Raji (cell line): ENCODE data around the gene CD4.

ENCODE experiments used
- POLR2A ChIP-seq: IDR thresholded peaks from 2 replicates; pipeline ENCODE4 v1.6.1; 2011; ENCODE audit warnings: low read depth, low read length, control low read depth; ENCODE audit not compliant: insufficient read depth

The CD4 gene

DNA sequence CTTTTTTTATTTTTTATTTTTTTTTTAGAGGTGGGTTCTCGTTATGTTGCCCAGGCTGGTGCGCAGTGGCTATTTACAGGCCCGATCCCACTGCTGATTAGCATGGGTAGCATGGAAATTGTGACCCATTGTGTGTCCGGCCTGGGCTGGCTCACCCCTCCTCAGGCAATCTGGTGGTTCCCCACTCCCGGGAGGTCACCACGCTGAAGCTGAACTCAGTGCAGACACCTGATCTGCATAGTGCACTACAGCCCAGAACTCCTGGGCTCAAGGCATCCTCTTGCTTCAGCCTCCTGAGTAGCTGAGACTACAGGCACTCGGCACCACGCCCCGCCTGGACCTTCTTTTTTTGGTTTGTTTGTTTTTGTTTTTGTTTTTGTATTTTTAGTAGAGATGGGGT, 5.5 kb upstream of the CD4 start:
- no peak for TF ChIP-seq POLR2A

DNA sequence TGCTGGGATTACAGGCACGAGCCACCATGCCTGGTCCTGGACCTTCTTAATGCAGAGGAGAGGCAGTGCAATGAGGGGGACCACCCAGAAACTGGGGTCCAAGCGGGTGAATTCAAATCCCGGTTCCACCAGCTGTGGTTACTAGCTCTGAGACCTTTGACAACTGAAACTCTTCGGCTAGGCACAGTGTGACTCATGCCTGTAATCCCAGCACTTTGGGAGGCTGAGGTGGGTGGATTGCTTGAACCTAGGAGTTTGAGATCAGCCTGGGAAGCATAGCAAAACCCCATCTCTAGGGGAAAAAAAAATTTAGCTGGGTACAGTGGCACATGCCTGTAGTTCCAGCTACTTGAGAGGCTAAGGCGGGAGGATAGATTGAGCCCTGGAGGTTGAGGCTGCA, 5.0 kb upstream of the CD4 start:
- no peak for TF ChIP-seq POLR2A

DNA sequence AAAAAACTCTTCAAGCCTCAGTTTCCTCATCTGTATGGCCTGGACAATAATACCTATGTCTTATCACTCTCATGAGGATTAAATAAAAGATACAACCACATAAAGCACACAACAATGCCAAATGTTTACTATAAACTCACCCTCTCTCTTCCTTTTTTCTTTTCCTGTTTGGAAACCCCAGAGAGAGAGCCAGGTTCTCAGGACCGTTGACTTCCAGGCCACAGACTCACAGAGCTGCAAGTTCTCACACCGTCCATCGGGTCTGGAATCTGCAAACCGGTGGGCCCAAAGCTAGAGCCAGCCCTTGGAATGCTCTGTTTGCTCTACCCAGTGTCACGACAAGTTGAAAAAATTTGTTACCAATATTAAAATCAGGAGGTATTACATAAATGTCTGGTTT, 4.6 kb upstream of the CD4 start:
- no peak for TF ChIP-seq POLR2A

DNA sequence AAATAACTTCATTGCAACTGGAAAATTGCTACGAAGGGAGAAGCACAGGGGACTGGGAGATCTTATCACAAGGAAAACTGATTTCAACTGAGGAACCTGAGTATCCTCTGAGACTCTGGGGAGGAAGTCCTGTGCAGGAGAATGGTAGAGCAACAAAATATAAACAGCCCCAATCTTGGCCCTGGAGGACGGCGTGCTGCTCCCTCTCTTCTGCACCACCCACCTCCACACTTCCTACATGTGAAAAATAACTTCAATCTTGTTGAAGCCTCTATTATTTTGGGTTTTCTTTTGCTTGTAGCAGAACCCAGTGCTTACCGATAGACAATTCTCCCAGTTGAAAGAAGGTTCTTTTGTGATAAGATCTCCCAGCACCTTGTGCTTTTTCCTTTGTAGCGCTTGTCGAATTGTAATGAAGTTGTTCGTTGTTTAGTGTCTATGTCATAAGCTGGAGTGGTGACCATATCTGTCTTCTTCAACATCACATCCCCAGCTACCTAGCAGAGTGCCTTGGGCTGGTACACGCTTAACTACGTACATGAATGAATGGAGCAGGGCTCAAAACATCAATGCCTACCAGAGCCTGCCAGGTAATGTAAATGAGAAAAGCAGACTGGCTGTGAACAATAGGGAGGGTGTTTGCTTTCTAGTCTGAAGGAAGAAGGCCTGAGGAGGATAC, 2.8 kb upstream of the CD4 start:
- TF ChIP-seq POLR2A, result no peak

DNA sequence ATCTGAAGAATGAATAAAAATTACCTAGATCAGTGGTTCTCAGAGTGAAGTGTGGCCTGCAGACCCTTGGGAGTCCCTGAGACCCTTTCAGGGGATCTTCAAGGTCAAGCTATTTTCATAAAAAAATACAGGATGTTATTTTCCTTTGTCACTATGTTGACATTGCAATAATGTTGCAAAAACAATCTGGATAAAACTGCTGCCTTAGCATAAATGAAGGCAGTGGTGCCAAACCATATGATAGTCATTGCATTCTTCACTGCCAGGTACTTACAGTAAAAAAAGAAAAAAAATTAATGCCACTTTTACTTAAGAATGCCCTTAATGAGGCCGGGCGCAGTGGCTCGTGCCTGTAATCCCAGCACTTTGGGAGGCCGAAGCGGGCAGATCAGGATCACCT, 2.0 kb upstream of the CD4 start:
- no peak for TF ChIP-seq POLR2A

DNA sequence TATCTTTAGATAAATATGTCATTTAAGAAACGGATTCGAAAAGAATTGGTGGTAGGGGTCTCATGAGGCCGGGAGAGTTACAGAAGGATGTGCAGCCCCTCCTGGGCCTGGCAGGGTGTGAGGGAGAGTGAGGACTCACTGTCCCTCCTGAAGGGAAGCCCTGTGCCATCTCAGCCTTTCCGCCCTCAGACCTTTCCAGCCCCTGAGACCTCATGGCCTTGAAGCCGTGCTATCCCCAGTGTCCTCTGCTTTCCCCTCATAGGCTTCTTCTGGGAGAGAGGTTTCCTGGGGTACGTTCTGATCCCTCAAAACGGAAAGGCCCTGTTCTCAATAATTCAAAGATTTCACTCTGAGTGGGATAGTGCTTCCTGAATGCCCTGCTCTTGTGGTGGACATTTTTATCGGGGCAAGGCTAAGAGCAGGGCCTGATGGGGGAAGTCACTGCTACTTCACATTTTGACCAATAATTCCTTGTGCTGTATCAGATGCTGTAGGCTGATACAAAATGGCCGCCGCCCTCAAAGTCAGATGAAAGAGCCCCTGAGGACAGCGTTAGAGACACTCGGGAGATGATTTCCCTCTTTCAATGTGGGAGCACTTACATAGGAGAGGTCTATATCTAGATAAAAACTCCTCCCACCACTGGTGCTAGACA, 1.3 kb downstream of the CD4 start:
- no peak for TF ChIP-seq POLR2A

DNA sequence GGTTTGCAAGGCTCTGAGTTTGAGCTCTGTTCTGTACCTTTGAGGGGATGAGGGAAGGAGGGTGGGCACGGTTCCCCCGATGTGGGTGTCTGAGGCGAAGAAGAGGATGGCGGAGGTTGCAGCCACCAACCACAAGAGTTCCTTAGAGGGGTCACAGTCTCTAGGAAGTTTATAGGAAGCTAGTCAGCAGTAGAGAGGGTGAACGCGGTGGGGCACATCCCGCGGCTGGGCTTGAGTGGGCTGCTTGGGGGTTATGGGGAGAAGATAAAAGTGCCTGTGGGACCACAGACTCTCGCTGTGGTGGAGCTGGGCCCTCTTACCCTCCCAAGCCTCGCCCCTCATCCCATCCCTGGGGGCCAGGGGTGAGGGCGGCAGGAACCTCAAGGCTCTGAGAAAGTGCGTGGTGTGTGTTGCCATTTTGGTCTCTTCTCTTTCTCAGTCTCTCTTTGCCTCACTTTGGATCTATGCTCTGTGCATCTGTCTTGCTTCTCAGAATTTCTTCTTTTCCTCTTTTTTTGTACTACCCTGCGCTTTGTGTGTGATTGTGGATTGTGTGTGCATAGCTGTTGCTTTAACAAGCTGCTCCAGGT, 2.7 kb downstream of the CD4 start:
- TF ChIP-seq POLR2A, result no peak

DNA sequence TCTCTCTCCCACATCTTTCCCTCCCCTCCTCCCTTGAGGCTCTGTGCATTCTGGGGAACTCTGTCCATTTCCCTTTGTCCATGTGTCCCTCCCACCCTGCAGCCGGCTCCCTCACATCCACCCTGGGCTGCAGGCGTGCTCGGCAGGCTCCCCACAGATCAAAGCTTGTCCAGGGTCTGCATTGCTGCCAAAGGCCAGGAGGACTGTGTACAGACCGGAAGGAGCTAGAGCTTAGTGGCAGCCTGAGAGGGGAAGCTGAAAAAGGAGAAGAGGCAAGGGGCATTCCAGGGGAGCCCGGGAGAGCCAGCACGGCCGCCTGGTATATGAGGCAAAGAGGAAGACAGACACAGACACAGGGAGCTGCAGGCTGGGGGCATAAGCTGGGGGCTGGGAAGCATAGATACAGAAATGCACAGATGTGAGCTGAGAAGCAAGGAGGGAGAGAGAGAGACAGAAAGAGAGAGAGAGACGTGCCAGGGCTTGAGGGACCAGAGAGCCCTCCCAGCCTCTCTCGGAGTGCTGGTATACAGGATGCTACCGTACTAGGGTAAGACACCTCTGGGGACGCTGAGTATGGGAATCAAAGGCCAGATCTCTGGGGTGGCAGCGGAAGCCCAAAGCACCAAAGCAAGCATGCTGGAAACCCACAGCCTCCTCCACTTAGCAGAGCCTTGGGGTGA, 3.3 kb downstream of the CD4 start:
- no peak for TF ChIP-seq POLR2A

DNA sequence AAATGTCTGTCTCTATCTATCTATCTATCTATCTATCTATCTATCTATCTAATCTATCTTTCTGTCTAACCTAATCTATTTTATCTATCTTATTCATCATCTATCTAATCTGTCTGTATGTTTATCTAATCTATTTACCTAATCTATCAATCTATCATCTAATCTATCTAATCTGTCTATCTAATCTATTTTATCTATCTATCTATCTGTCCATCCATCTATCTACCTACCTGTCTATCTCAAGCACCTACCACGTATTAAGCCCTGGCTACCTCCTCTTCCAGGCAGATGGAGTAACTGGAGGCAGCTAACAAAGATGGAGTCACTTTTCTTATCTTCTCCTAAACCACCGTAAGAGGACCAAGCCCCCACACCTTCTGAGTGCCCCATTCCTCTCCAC, 5.8 kb downstream of the CD4 start:
- no peak for TF ChIP-seq POLR2A

DNA sequence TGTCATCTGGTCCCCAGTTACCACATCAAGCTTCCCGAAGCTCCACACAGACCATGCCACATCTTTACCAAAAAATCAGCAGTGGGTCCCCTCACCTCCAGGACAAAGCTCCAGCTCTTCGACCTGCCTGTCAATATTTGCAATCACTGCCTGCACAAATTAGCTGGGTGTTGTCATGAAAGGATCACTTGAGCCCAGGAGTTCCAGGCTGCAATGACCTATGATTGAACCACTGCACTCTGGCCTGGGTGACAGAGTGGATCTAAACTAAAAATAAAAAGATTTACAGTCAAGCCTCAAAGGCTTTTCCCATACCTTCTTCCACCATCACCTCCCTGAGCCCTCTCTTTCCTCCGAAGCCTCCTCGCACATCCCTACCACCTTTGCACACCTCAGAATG, 7.2 kb downstream of the CD4 start:
- no peak for TF ChIP-seq POLR2A

DNA sequence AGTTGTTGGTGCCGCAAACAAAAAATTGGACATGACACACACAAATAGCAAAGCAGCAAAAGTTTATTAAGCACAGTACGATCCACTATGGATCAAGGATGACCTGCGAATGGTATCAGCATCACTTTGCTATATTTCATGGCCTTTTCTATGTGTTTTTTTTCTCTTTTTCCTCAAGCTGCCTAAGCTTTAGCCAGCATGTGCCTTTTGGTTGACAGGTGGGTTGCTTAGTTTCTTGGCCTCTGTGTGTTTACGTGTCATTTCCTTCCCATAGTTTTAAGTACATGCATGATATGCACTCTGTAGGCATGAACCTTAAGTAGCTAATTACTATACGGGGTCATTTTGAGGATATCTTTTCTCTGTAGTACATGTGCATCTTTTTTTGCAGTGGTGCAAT, 9.8 kb downstream of the CD4 start:
- no peak for TF ChIP-seq POLR2A

DNA sequence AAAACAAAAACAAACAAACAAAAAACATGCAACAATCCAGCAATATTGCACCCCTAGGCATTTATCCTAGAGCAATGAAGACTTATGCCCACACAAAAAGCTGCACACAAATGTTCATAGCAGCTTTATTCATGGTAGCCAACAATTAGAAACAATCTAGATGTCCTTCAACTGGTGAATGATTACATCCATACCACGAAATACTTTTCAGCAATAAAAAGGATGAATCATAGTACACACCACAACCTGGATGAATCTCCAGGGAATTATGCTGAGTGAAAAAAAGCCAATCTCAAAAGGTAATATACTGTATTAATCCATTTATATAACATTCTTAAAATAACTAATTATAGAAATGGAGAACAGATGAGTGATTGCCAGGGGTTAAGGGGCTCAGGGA, 17.8 kb downstream of the CD4 start:
- TF ChIP-seq POLR2A, result no peak

DNA sequence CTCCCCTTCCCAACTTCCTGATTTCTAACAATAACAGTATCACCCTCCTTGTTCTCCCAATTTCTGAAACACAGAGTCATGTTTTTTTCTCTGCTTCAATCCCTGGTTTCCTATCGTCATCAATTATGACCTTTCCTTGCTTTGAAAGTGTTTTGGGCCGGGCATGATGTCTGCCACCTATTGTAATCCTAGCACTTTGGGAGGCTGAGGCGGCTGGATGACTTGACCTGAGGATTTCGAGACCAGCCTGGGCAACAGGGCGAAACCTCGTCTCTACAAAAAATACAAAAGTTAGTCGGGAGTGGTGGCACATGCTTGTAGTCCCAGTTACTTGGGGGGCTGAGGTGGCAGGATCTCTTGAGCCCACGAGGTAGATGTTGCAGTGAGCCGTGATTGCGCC, 19.7 kb downstream of the CD4 start:
- TF ChIP-seq POLR2A, result no peak

DNA sequence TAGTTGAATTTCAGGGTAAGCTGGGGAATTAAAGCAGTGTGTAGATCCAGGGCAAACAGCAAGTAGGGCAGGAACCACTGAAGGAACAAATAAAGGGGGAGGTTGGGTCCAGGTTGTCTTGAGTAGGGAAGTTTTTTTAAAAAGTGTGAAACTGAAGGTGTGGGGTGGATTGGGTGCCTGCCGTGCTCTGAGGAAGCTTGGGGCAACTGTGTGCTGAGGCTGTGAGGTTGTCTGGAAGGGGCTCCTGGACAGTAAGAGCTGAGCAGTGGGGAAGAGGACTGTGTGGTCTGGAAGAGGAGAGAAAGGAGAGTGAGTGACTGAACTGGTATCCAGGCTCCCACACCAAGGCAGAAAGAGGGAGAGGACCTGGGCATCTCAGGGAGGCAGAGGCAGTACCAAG, 21.4 kb downstream of the CD4 start:
- no peak for TF ChIP-seq POLR2A

DNA sequence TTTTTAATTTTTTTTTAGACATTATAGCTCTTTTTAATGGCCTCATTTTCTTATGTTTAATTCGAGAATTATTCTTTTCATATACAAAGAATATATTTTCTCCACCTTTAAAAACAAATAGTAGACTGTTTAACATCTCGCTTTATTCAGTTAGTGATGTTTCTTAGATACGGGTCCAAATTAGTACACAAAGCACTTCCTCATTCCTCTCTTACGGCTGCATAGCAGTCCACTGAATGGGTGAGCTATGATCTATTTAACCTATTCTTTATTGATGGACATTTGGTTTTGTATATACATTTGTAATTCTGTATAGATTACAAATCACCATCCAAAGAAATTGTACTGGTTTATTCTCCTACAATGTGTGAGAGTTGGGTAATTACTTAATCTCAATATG, 24.0 kb downstream of the CD4 start:
- no peak for TF ChIP-seq POLR2A

DNA sequence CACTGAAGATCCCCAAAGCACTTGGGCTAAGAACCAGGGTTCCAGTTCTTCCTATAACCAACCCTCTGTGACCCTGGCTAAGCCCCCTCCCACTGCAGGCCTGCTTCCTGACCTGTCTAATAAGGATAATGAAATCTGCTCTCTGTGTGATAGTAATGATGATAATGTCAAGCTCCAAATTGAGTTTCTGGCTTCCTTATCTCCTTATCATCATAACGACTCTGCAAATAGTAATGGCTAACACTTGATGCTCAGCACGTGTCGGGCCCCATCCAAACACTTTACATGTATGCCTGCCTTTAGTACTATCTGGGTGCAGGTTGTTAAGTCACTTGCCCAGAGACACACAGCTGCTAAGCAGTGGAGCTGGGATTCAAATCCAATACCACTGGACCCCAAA, 27.3 kb downstream of the CD4 start:
- no peak for TF ChIP-seq POLR2A
